ENCODE results near the gene TNFRSF6B. TPM values are rescaled to one million over a fixed set of nuclear protein-coding genes. Genes with fewer than 3 reads are reported as not detected.

Gene TNFRSF6B
- total RNA-seq, 1 donor from 2014 or later: 119 TPM

GRCh38 chr20:63675681-63676368 lies 20.6 kb upstream of the TNFRSF6B start:
- Histone ChIP-seq H3K9me3 (no peaks in the 10 kb centered on the region), H3K27ac (no peak overlapping the region), H3K36me3 (peaks cover 55 to 65% of the 10 kb centered on the region in 2 donors), H3K27me3 (no peaks in the 10 kb centered on the region), H3K4me3 (no peak overlapping the region), H3K4me1 (no peaks in the 10 kb centered on the region)
- intact Hi-C loops (cut with DNase I): no loop called here
- no peak for DNase-seq (ENCODE audit: low spot score in 2 of 2)
- no peak for TF ChIP-seq CTCF (IDR thresholded peaks at IDR 0.05)

- Histone ChIP-seq H3K27me3 (no peaks in the 10 kb centered on the region), H3K27ac (no peak overlapping the region), H3K4me1 (peaks cover 9 to 16% of the 10 kb centered on the region in 2 donors), H3K4me3 (no peak overlapping the region), H3K36me3 (peaks cover 37 to 55% of the 10 kb centered on the region in 2 donors), H3K9me3 (no peaks in the 10 kb centered on the region)
- intact Hi-C loops (cut with DNase I): no loop called here
- TF ChIP-seq CTCF (IDR thresholded peaks at IDR 0.05): no peak
- DNase-seq (ENCODE audit: low spot score in 2 of 2): no peak
Observed at GRCh38 chr20:63678071-63678470, 18.4 kb upstream of the TNFRSF6B start.

GRCh38 chr20:63678667-63679465 lies 17.6 kb upstream of the TNFRSF6B start:
- TF ChIP-seq CTCF (IDR thresholded peaks at IDR 0.05): no peak
- Histone ChIP-seq H3K9me3 (no peaks in the 10 kb centered on the region), H3K27me3 (no peaks in the 10 kb centered on the region), H3K36me3 (peaks cover 29 to 51% of the 10 kb centered on the region in 2 donors), H3K4me1 (peaks cover 11 to 20% of the 10 kb centered on the region in 2 donors), H3K27ac (no peak overlapping the region), H3K4me3 (no peak overlapping the region)
- intact Hi-C loops (cut with DNase I): no loop called here
- no peak for DNase-seq (ENCODE audit: low spot score in 2 of 2)

GRCh38 chr20:63679799-63680305 lies 16.6 kb upstream of the TNFRSF6B start:
- Histone ChIP-seq H3K36me3 (peaks cover 22 to 42% of the 10 kb centered on the region in 2 donors), H3K4me1 (peaks cover 11 to 20% of the 10 kb centered on the region in 2 donors)

GRCh38 chr20:63680427-63680826 lies 16.0 kb upstream of the TNFRSF6B start:
- peak overlapping the region; percentile 90 to 98 for H3K27ac ChIP-seq
- no peaks in the 10 kb centered on the region for H3K27me3 ChIP-seq
- H3K4me3 ChIP-seq: no peak overlapping the region
- TF ChIP-seq CTCF (IDR thresholded peaks at IDR 0.05): no peak
- no peaks in the 10 kb centered on the region for H3K9me3 ChIP-seq
- peaks cover 11 to 21% of the 10 kb centered on the region in 2 donors for H3K4me1 ChIP-seq
- DNase-seq (ENCODE audit: low spot score in 2 of 2): no peak
- intact Hi-C loops (cut with DNase I): no loop called here
- peaks cover 20 to 37% of the 10 kb centered on the region in 2 donors for H3K36me3 ChIP-seq

More at GRCh38 chr20:63679799-63680305, 16.6 kb upstream of the TNFRSF6B start:
- TF ChIP-seq CTCF (IDR thresholded peaks at IDR 0.05): no peak
- Histone ChIP-seq H3K27me3 (no peaks in the 10 kb centered on the region), H3K27ac (peak overlapping the region in 1 of 2 donors; percentile 98), H3K9me3 (no peaks in the 10 kb centered on the region), H3K4me3 (no peak overlapping the region)
- DNase-seq (ENCODE audit: low spot score in 2 of 2): no peak
- intact Hi-C loops (cut with DNase I): no loop called here
